ENCODE measurements around the gene MC1R.

- TF ChIP-seq CTCF (IDR thresholded peaks at IDR 0.05; ENCODE audit: low read depth, low read length) (no peak), EZH2phosphoT487 (IDR thresholded peaks at IDR 0.05; ENCODE audit: low read depth) (no peak)
These were observed 21.5 kb upstream of the MC1R start for GRCh38 chr16:89897204-89897603.
